Measurements from ENCODE around the gene COPS9.

Gene COPS9

DNA sequence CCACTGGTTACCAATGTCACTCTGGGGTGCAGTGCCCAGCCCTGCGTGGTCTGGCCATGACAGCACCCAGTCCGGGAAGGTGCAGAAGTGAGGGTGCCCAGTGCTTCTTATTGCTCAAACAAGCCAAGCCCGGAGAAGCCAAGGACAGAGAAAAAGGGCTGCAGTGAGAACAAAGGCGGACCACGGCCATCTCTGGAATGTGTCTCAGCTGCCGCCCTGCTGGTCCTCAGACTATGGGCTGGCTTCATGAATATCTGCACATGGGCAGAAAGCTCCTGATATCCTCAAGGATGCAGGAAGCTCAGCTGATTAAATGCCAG is 28.7 kb downstream of the COPS9 start:
- DNase-seq (ENCODE audit: low spot score in 2 of 2) (no peak), ATAC-seq (ENCODE audit: low read depth) (no peak)
- Mint-ChIP-seq H3K36me3 (no peaks in the 10 kb centered on the region), H3K4me3 (no peak overlapping the region), H3K9me3 (no peaks in the 10 kb centered on the region), H3K27me3 (peaks cover 11% of the 10 kb centered on the region), H3K27ac (no peak overlapping the region), H3K4me1 (no peaks in the 10 kb centered on the region)

DNA sequence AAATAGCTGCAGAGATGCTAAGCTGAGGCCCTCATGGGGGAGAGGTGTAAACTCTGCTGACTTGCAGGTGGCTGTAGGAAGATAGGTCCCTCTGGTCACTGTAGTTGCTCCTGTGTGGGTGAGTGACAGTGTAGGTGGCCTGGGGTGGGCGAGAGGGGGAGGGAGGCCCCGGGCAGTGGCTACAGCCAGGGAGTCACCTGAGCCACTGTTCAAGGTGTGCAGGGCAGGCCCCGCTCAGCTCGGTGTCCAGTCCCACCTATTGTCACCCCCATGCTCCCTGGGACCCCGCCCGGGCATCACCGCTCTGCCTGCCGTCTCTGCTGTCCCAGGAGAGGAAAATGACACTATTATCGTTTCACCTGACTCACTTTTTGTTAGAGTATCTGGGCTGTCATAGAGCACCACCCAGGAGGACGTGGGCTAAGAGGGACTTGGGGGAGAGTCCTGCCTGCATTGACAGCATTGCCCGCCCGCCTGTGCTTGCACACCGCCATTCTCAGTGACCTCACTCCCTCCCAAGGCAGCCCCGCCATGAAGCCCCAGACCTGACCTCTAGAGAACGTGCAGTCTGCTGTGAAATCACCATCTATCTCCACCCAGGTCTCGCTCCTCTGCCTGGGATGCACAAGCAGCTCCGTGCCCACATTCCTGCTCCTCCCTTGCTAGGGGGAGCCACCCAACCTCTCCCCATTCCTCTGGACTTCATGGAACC is 29.2 kb downstream of the COPS9 start:
- no peak for ATAC-seq (ENCODE audit: low read depth)
- Mint-ChIP-seq H3K4me3 (no peak overlapping the region), H3K27me3 (peaks cover 11% of the 10 kb centered on the region), H3K4me1 (no peaks in the 10 kb centered on the region), H3K36me3 (no peaks in the 10 kb centered on the region), H3K27ac (no peak overlapping the region), H3K9me3 (no peaks in the 10 kb centered on the region)
- no peak for DNase-seq (ENCODE audit: low spot score in 2 of 2)

GRCh38 chr2:240105982-240106381 is 30.1 kb downstream of the COPS9 start:
- no peak for ATAC-seq (ENCODE audit: low read depth)
- Mint-ChIP-seq H3K27ac (no peak overlapping the region), H3K9me3 (peaks cover 2% of the 10 kb centered on the region), H3K36me3 (no peaks in the 10 kb centered on the region), H3K4me3 (no peak overlapping the region), H3K27me3 (peaks cover 9% of the 10 kb centered on the region), H3K4me1 (no peaks in the 10 kb centered on the region)
- no peak for DNase-seq (ENCODE audit: low spot score in 2 of 2)

DNA sequence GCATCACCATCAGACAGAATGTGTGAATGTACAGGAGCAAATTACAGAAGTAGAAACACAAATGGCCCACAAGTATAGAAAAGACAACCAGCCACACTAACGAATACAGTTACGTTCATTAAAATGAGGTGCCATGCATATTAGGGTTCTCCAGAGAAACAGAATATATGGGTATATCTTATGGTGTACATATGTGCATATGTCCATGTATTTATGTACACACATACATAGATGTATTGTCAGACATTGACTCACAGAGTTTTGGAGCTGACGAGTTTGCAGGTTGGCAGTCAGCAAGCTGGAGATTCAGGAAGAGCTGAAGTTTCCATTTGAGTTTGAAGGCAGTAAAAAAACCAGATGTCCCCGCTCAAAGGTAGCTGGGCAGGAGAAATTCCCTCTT is 33.0 kb downstream of the COPS9 start:
- Mint-ChIP-seq H3K27me3 (peaks cover 7% of the 10 kb centered on the region), H3K9me3 (peaks cover 11% of the 10 kb centered on the region), H3K27ac (no peak overlapping the region), H3K4me3 (no peak overlapping the region), H3K4me1 (no peaks in the 10 kb centered on the region), H3K36me3 (peaks cover 3% of the 10 kb centered on the region)
- no peak for DNase-seq (ENCODE audit: low spot score in 2 of 2)
- no peak for ATAC-seq (ENCODE audit: low read depth)

DNA sequence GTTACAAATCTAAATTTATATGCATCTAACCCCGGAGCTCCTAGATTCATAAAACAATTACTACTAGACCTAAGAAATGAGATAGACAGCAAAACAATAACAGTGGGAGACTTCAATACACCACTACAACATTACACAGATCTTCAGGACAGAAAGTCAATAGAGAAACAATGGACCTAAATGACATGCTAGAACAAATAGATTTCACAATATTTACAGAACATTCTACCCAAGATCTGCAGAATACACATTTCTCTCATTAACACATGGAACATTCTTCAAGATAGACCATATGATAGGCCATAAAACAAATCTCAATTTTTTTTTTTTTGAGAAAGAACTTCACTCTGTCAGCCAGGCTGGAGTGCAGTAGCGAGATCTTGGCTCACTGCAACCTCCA is 37.8 kb downstream of the COPS9 start:
- Mint-ChIP-seq H3K4me1 (no peaks in the 10 kb centered on the region), H3K36me3 (peaks cover 3% of the 10 kb centered on the region), H3K4me3 (no peak overlapping the region), H3K27ac (no peak overlapping the region), H3K27me3 (peaks cover 24% of the 10 kb centered on the region), H3K9me3 (peaks cover 21% of the 10 kb centered on the region)
- ATAC-seq (ENCODE audit: low read depth) (no peak), DNase-seq (ENCODE audit: low spot score in 2 of 2) (no peak)

DNA sequence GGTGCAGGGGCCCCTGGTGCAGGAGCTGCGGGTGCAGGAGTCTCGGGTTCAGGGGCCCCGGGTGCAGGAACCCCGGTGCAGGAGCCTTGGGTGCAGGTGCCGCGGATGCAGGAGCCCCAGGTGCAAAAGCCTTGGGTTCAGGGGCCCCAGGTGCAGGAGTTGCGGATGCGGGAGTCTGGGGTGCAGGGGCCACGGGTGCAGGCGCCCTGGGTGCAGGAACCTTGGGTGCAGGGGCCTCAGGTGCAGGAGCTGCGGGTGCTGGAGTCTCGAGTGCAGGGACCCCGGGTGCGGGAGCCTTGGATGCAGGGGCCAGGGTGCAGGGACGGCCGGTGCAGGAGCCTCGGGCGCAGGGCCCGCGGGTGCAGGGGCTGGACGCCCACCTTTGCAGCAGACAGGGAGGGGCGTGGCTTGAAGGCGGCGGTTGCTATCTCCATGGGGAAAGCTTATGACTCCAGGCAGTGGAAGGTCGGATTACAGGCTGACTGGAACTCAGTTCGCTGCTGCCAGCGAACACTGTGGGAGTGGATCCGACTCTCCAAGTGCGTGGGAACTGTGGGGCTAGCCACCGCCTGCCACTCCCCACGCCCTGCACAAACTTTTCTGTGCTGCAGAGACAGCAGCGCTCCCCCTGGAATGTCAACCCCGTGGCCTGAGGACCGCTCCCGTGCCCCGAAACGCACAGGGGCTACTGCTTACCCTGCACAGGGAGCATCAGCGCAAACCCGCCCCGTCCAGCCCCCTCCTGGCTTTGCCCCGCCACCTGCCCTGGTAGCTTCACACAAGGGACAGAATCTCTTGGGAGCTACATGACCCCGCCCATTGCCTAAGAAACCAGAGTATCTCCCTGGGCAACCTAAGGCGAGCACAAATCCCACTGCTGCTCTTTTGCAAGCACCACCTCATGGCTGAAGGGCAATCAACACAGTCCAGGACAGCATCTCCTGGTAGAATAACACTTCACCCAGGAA is 40.3 kb downstream of the COPS9 start:
- H3K36me3 Mint-ChIP-seq, result peaks cover 3% of the 10 kb centered on the region
- no peak overlapping the region for H3K4me3 Mint-ChIP-seq
- H3K27ac Mint-ChIP-seq, result no peak overlapping the region
- DNase-seq (ENCODE audit: low spot score in 2 of 2) (no peak), ATAC-seq (ENCODE audit: low read depth) (no peak)
- peaks cover 28% of the 10 kb centered on the region for H3K27me3 Mint-ChIP-seq
- no peaks in the 10 kb centered on the region for H3K4me1 Mint-ChIP-seq
- H3K9me3 Mint-ChIP-seq, result peaks cover 27% of the 10 kb centered on the region

DNA sequence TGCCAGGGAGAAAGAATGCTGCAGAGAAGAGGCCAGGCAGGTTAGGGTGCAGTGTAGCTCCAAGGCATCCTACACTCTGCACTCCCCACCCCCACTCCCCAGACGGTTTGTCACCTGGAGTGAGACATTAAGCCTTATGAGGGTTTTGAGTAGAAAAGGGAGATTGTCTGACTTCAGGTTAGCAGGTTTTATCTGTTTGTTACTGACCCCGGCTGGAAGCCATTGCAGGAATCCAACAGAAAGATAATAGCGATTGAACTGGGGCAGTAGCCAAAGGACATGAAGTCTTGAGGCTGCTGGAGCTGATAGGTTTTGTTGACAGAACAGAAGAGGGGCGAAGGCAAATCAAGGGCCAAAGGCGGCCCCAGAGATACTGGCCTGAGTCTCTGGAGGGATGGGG is 46.8 kb downstream of the COPS9 start:
- ATAC-seq (ENCODE audit: low read depth) (no peak), DNase-seq (ENCODE audit: low spot score in 2 of 2) (no peak)
- H3K4me3 Mint-ChIP-seq, result no peak overlapping the region
- peaks cover 1% of the 10 kb centered on the region for H3K36me3 Mint-ChIP-seq
- no peaks in the 10 kb centered on the region for H3K4me1 Mint-ChIP-seq
- no peak overlapping the region for H3K27ac Mint-ChIP-seq
- H3K9me3 Mint-ChIP-seq, result peaks cover 27% of the 10 kb centered on the region
- peaks cover 18% of the 10 kb centered on the region for H3K27me3 Mint-ChIP-seq

- Mint-ChIP-seq H3K4me3 (no peak overlapping the region), H3K27ac (no peak overlapping the region), H3K9me3 (peaks cover 16% of the 10 kb centered on the region), H3K27me3 (peaks cover 10% of the 10 kb centered on the region), H3K36me3 (peaks cover 1% of the 10 kb centered on the region), H3K4me1 (no peaks in the 10 kb centered on the region)
- ATAC-seq (ENCODE audit: low read depth), result no peak
- DNase-seq (ENCODE audit: low spot score in 2 of 2), result no peak
Measured at GRCh38 chr2:240086563-240086962, 49.5 kb downstream of the COPS9 start.

Measured in memory B cell (primary cell).